Activated T-helper 17 cell treated with anti-CD3 and anti-CD28 coated beads, Interleukin-2, amount 50 U/mL, for 72 hours (primary cell): ENCODE data around the gene CCP110. TPM values are rescaled to one million over a fixed set of nuclear protein-coding genes. Genes with fewer than 3 reads are reported as not detected.

ENCODE experiments used
- ATAC-seq: fragments of 150-1000 bp; cut with Tn5 transposase; replicated peaks from 2 replicates; pipeline ENCODE4 v1.10.0; 2021; ENCODE audit warnings: mild to moderate bottlenecking, moderate library complexity
- H3K27ac Mint-ChIP-seq: one replicate; pipeline ENCODE4 v1.8.0; 2022; ENCODE audit warnings: mixed read lengths
- H3K27me3 Mint-ChIP-seq: one replicate; pipeline ENCODE4 v1.8.0; 2022; ENCODE audit warnings: mixed read lengths
- H3K36me3 Mint-ChIP-seq: one replicate; pipeline ENCODE4 v1.8.0; 2022; ENCODE audit warnings: low read depth, mild to moderate bottlenecking, mixed read lengths
- H3K4me1 Mint-ChIP-seq: one replicate; pipeline ENCODE4 v1.8.0; 2022; ENCODE audit warnings: mixed read lengths
- H3K4me3 Mint-ChIP-seq: one replicate; pipeline ENCODE4 v1.8.0; 2022; ENCODE audit warnings: mild to moderate bottlenecking, mixed read lengths
- H3K9me3 Mint-ChIP-seq: one replicate; pipeline ENCODE4 v1.8.0; 2022; ENCODE audit warnings: mixed read lengths
- total RNA-seq, 2 donors: library from RNA; stranded (reverse); gene quantifications; one replicate each; pipeline ENCODE4 v1.2.3, GENCODE V29; 2022

The CCP110 gene
- total RNA-seq, 2 donors from 2014 or later = 28.1 to 46.5 TPM

- H3K36me3 Mint-ChIP-seq = peaks cover 68% of the 10 kb centered on the region
- H3K4me1 Mint-ChIP-seq = peaks cover under 1% of the 10 kb centered on the region
- H3K9me3 Mint-ChIP-seq = no peaks in the 10 kb centered on the region
- no peak overlapping the region for H3K27ac Mint-ChIP-seq
- H3K4me3 Mint-ChIP-seq = no peak overlapping the region
- H3K27me3 Mint-ChIP-seq = no peaks in the 10 kb centered on the region
- ATAC-seq = no peak
Observed at GRCh38 chr16:19499006-19499405, 24.7 kb upstream of the CCP110 start.

- Mint-ChIP-seq H3K4me3 (no peak overlapping the region), H3K27me3 (no peaks in the 10 kb centered on the region), H3K9me3 (no peaks in the 10 kb centered on the region), H3K36me3 (peaks cover 72% of the 10 kb centered on the region), H3K4me1 (no peaks in the 10 kb centered on the region), H3K27ac (no peak overlapping the region)
- no peak for ATAC-seq
Observed at GRCh38 chr16:19499481-19499880, 24.3 kb upstream of the CCP110 start.

- H3K36me3 Mint-ChIP-seq = peaks cover 94% of the 10 kb centered on the region
- H3K27me3 Mint-ChIP-seq = no peaks in the 10 kb centered on the region
- ATAC-seq = peak; percentile 63
- H3K4me1 Mint-ChIP-seq = no peaks in the 10 kb centered on the region
- no peaks in the 10 kb centered on the region for H3K9me3 Mint-ChIP-seq
- no peak overlapping the region for H3K27ac Mint-ChIP-seq
- no peak overlapping the region for H3K4me3 Mint-ChIP-seq
Observed at GRCh38 chr16:19502395-19503131, 21.2 kb upstream of the CCP110 start.

GRCh38 chr16:19503461-19504075, 20.2 kb upstream of the CCP110 start:
- Mint-ChIP-seq H3K9me3 (no peaks in the 10 kb centered on the region), H3K27me3 (no peaks in the 10 kb centered on the region), H3K27ac (no peak overlapping the region), H3K36me3 (peaks cover 97% of the 10 kb centered on the region), H3K4me1 (no peaks in the 10 kb centered on the region), H3K4me3 (no peak overlapping the region)
- ATAC-seq = no peak

- Mint-ChIP-seq H3K36me3 (peaks cover 95% of the 10 kb centered on the region), H3K4me1 (no peaks in the 10 kb centered on the region), H3K27me3 (no peaks in the 10 kb centered on the region), H3K9me3 (no peaks in the 10 kb centered on the region), H3K27ac (peak overlapping the region; percentile 36), H3K4me3 (no peak overlapping the region)
- no peak for ATAC-seq
Observed at GRCh38 chr16:19505600-19506303, 18.0 kb upstream of the CCP110 start.

GRCh38 chr16:19506965-19507364, 16.8 kb upstream of the CCP110 start:
- H3K36me3 Mint-ChIP-seq = peaks cover 91% of the 10 kb centered on the region
- no peak overlapping the region for H3K27ac Mint-ChIP-seq

GRCh38 chr16:19507867-19508266, 15.9 kb upstream of the CCP110 start:
- Mint-ChIP-seq H3K27ac (no peak overlapping the region), H3K4me3 (no peak overlapping the region), H3K27me3 (no peaks in the 10 kb centered on the region), H3K4me1 (no peaks in the 10 kb centered on the region), H3K9me3 (no peaks in the 10 kb centered on the region), H3K36me3 (peaks cover 91% of the 10 kb centered on the region)
- ATAC-seq = no peak

More at GRCh38 chr16:19506965-19507364, 16.8 kb upstream of the CCP110 start:
- H3K4me3 Mint-ChIP-seq = no peak overlapping the region
- ATAC-seq = no peak
- H3K9me3 Mint-ChIP-seq = no peaks in the 10 kb centered on the region
- H3K4me1 Mint-ChIP-seq = no peaks in the 10 kb centered on the region
- H3K27me3 Mint-ChIP-seq = no peaks in the 10 kb centered on the region

- H3K36me3 Mint-ChIP-seq = peaks cover 87% of the 10 kb centered on the region
- H3K27me3 Mint-ChIP-seq = no peaks in the 10 kb centered on the region
- no peak overlapping the region for H3K27ac Mint-ChIP-seq
- no peak overlapping the region for H3K4me3 Mint-ChIP-seq
- H3K4me1 Mint-ChIP-seq = peaks cover 4% of the 10 kb centered on the region
- no peak for ATAC-seq
- H3K9me3 Mint-ChIP-seq = no peaks in the 10 kb centered on the region
Observed at GRCh38 chr16:19512297-19512696, 11.4 kb upstream of the CCP110 start.

- Mint-ChIP-seq H3K36me3 (peaks cover 77% of the 10 kb centered on the region), H3K27ac (no peak overlapping the region), H3K4me3 (no peak overlapping the region), H3K27me3 (no peaks in the 10 kb centered on the region), H3K4me1 (peaks cover 5% of the 10 kb centered on the region), H3K9me3 (no peaks in the 10 kb centered on the region)
- ATAC-seq = no peak
Observed at GRCh38 chr16:19513377-19514053, 10.2 kb upstream of the CCP110 start.

GRCh38 chr16:19515757-19516156, 8.0 kb upstream of the CCP110 start:
- Mint-ChIP-seq H3K36me3 (peaks cover 60% of the 10 kb centered on the region), H3K9me3 (no peaks in the 10 kb centered on the region), H3K4me1 (peaks cover 10% of the 10 kb centered on the region), H3K27me3 (no peaks in the 10 kb centered on the region), H3K4me3 (no peak overlapping the region), H3K27ac (no peak overlapping the region)
- ATAC-seq = no peak

- H3K9me3 Mint-ChIP-seq = no peaks in the 10 kb centered on the region
- no peaks in the 10 kb centered on the region for H3K27me3 Mint-ChIP-seq
- H3K36me3 Mint-ChIP-seq = peaks cover 46% of the 10 kb centered on the region
- H3K4me3 Mint-ChIP-seq = peak overlapping the region; percentile 24
- H3K4me1 Mint-ChIP-seq = peaks cover 20% of the 10 kb centered on the region
- peak overlapping the region; percentile 82 for H3K27ac Mint-ChIP-seq
- ATAC-seq = peak; percentile 38
Observed at GRCh38 chr16:19517424-19518089, 6.2 kb upstream of the CCP110 start.

- Mint-ChIP-seq H3K4me1 (peaks cover 22% of the 10 kb centered on the region), H3K4me3 (peak overlapping the region; percentile 31), H3K27ac (peak overlapping the region; percentile 56), H3K27me3 (no peaks in the 10 kb centered on the region), H3K36me3 (peaks cover 38% of the 10 kb centered on the region), H3K9me3 (no peaks in the 10 kb centered on the region)
- no peak for ATAC-seq
Observed at GRCh38 chr16:19518388-19518787, 5.4 kb upstream of the CCP110 start.

- Mint-ChIP-seq H3K27ac (peak overlapping the region; percentile 95), H3K36me3 (peaks cover 16% of the 10 kb centered on the region), H3K4me1 (peaks cover 33% of the 10 kb centered on the region), H3K9me3 (no peaks in the 10 kb centered on the region), H3K27me3 (no peaks in the 10 kb centered on the region), H3K4me3 (peak overlapping the region; percentile 98)
- ATAC-seq = peak; percentile 13
Observed at GRCh38 chr16:19520861-19521331, 2.8 kb upstream of the CCP110 start.
